HG02885 (cell line): Measurements from ENCODE around the gene CITED4.
A peak's percentile ranks its signal among the peaks of the same experiment; 100 is the strongest.

Experiments
- ATAC-seq: cut with Tn5 transposase; IDR thresholded peaks from one replicate; pipeline ENCODE4 v1.9.1; 2021; ENCODE audit warnings: mild to moderate bottlenecking; ENCODE audit not compliant: unreplicated experiment, poor library complexity

Gene CITED4

DNA sequence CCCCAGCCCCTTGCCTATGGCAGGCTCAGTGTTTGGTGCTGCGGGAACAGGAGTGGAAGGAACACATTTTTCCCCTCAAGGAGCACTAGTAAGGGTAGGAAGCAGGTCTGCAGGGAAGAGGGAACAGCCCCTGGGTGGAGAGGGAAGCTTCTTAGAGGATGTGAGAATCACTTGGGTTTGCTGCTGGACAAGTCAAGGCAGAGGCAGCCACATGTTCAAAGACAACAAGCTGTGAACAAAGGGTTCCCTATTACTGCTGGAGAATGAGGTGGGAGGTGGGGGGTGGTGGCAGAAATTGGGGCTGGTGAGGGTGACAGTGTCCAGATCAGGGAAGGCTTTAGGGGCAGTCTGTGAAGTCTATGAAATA is 24.8 kb upstream of the CITED4 start:
- ATAC-seq: no peak

DNA sequence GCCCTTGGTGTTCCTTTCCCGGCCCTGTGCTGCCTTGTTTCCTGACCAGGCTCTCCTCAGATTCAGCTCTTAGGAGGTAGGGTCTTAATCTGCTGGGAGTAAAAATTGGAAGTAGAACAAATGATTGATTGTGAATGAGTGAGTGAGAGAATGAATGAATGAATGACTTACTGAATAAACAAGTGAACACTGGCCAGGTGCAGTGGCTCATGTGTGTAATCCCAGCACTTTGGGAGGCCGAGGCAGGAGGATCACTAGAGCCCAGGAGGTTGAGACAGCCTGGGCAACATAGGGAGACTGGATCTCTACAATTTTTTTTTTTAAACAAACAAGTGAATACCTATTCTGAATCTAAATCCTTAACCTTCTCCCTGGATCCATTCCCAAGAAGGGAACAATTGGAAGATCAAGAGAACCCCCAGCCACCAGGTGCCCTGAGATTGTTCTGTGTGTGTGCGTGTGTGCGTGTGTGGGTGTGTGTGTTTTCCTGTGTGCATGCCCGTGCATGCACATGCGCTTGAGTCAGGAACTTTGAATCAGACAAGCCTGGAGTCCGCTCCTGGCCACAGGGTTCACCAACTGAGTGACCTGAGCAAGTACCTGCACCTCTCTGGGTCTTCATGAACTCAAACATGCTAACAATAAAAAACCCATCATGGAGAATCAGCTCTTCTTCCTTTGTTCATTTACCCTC is 24.3 kb upstream of the CITED4 start:
- ATAC-seq: no peak

DNA sequence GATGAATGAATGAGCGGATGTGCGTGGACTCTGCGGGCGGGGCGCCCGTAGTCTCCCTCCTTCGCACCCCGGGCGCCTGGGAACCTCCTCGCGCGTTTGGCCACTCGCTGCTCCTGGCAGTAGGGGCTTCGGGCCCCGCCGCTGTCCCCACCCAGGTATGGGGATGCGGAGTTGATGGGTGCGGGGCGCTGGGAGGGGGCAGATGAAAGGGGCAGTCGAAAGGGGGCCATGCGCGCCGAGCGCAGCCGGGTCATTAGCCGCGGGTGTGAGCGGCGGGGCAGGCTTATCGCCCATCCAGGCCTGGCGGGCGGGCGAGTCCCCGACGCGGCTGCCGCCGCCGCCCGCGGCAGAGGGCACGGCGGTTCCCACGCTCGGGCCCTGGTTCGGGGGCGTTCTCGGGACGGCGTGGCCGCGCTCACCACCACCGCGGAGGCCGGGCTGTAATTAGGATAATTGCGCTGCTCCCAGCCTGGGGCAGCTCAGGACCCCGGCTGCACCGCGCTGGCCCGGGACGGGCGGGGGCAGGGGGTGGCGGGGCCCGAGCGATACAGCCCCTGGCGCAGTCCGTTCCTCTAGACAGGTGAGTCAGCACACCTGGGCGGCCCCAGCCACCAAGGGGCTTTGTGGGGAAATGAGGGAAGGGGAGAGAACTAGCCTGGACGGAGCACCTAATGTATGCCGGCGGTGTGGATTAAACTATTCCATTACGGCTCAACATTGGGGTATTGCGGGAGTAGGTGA is 22.1 kb upstream of the CITED4 start:
- ATAC-seq: no peak

DNA sequence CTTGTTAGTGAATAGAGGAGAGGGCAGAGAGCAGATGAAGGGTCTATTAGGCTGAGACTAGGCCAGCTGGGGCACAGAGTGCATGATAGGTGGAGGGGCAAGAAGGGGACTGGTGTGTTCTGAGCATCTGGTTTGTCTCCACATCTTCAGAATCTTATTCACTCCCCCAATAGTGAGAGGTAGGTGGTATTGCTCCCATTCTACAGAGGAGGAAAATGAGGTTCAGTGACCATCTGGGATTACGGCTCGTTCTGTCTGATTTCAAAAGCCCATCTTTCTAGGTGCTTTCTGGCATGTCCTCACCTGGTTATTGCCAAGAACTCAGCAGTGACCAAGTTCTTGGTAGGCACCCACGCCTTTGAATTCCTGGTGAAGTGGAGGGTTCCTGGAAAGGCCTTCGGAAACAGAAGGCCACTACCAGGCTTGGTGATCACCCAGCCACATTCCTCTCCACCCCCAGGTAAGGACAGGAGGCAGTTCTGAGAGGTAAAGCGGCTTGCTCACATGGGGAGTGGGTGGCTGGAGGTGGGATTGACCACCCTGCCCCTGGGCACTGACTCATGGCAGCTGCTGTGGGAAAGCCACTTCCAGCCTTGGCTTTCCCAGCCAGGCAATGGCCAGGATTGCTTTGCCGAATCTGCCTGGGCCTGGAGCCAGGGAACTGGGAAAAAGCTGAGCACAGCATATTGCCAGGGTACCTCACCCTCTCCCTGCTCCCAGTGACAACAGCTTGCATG is 18.8 kb upstream of the CITED4 start:
- no peak for ATAC-seq

DNA sequence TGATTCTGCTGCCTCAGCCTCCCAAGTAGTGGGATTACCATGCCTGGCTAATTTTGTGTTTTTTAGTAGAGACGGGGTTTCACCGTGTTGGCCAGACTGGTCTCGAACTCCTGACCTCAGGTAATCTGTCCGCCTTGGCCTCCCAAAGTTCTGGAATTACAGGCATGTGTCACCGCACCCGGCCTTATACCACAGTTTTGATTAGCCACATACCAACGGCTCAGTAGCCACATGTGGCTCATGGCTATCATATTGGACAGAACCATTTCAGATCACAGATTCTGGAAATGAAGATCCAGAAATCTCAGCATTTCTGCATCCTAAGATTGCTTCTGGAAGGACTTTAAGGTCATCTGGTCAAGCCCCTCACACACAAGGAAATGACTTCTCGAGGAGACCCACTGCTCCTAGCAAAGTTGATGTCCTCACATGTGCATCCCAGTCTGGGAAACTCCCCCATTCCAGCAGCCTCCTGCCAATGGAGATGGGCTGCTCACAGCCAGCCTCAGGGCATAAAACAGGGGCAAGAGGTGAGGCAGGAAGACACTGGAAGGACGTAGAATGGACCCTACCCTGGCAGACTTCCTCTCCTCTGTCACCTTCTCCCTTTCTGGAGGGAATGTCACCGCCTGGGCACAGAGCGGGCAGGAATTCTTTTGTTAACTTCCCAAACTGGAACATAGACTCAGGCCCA is 17.5 kb upstream of the CITED4 start:
- no peak for ATAC-seq

DNA sequence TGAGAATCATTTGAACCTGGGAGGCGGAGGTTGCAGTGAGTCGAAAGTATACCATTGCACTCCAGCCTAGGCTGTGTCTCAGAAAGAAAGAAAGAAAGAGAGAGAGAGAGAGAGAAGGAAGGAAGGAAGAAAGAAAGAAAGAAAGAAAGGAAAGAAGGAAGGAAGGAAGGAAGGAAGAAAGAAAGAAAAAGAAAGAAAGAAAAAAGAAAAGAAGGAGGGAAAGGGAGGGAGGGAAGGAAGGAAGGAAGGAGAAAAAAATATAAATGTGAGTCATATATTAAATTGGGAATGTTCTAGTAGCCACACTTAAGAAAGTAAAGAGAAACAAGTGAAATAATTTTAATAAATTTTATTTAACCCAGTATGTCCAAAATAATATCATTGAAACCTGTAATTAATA is 16.7 kb upstream of the CITED4 start:
- ATAC-seq: no peak

DNA sequence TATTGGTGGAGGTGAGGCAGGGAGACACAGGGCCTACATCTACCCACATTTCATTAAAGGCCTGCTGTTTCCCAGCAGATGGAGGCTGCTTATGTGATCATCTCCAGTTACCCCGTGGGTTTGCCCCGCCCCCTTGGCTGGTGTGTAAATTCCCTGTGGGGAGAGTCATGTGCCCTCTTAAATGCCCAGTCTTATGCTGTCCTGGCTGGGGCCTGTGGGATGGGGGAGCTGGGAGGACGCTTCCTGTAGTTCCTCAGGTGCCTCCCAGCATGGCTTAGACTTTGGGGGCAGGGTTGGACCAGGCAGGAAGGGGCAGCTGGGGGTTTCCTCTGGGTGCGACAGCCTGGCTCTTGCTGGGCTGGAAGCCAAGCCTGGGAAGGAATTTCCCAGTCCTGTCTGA is 15.5 kb upstream of the CITED4 start:
- no peak for ATAC-seq

DNA sequence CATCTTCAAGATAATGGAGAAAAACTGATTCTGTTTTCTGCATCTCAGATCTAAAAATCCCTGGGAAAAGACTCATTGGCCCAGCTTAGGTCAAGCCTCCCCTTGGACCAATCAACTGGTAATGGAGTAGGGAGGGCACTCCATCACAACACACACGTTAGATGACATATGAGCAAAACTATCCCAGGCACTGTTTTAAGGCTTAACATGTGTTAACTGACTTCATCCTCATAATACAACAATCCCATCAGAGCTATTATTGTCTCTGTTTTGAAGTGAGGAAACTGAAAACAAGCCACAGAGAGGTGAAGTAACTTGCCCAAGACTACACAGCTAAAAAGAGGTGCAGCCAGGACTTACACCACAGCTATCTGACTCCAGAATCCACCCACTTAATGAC is 14.7 kb upstream of the CITED4 start:
- ATAC-seq: no peak

DNA sequence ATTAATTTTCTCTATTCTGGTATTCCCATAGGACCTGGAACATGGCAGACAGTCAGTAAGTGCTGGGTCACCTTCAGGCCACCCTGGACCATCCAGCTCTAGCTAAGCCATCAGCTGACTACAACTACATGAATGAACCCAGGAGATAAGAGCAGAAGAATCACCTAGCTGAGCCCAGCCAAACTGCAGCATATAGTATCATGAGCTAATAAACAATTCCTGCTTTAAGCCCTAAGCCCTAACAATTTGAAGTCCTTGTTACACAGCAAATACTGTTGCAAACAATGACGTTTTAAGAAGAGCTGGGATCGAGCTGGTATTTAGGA is 14.2 kb upstream of the CITED4 start:
- ATAC-seq: no peak

DNA sequence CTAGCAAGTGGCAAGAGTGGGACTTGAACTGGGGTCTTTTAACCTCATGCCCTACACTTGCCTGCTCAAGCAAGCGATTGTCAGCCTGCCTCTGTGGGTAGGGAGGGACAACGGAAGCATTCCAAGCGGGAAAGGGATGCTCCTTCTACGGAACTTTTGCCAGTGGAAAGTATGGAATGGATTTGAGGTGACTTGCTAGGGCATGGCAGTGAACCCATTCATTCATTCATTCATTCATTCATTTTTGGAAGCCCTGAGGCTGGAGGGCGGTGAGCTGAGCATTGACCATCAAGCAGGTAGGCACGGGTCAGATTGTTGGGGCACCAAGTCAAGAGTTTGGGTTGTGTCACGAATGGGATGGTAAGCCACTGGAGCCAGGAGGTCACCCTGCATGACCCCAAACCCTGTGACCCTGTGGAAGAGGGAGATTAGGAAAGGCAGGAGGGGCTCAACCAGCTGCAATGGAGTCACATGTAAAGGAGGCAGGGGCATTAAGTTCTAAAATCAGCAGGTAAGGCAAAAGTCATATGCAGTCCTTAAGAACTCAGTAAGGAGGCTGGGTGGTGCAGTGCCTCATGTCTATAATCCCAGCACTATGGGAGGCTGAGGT is 11.8 kb upstream of the CITED4 start:
- no peak for ATAC-seq

DNA sequence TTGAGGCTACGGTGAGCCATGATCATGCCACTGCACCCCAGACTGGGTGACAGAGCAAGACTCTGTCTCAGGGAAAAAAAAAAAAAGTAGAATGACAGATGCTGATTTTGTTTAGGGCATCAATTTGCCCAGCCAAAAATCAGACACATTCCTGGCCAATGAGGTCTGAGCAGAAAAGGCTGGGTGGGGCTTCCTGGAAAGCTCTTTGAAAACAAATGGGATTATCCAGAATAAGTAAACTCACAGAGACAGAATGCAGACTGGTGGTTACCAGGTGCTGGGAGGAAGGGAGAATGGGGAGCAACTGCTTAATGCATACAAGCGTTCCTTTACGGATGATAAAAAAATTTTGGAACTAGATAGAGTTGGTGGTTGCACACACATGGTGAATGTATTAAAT is 10.1 kb upstream of the CITED4 start:
- ATAC-seq: no peak

DNA sequence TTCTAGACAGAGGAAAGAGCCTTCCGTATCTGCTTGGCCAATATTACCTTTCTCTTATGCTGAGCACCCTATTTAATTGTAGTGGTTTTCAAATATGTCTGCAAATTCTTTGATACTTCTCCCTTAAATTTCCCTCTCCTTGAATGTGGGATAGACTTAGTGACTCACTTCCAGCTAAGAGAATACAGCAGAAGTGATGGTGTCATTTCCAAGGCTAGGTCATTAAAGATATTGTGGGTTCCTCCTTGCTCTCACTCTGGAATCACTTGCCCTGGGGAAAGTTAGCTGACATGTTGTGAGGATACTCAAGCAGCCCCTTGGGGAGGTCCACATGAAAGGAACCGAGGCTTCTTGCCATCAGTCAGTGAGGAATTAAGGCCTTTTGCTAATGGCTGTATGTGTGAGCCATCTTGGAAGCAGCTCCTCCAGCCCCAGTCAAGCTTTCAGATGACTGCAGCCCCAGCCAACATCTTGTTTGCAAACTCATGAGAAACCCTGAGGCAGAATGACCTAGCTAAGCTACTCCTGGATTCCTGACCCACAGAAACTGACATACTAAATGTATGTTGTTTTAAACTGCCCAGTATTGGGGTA is 8.1 kb upstream of the CITED4 start:
- no peak for ATAC-seq

DNA sequence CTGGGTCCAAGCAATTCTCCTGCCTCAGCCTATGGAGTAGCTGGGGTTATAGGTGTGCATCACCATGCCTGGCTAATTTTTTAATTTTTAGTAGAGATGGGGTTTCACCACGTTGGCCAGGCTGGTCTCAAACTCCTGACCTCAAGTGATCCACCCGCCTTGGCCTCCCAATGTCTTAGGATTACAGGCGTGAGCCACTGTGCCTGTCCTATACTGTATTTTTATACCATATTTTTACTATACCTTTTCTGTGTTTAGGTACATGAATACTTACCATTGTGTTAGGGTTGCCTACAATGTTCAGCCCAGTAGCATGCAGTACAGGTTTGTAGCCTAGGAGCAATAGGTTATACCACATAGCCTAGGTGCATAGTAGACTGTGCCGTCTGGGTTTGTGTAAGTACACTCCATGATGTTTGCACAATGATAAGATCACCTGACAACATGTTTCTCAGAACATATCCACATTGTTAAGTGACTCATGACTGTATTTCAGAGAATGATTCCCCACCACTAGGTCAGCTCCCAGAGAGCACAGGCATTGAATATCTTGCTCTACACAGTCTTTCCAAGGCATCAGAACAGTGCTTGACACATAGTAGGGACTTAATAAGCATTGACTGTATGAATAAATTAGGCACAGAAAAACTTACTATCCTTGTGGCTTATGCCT is 6.0 kb upstream of the CITED4 start:
- no peak for ATAC-seq

DNA sequence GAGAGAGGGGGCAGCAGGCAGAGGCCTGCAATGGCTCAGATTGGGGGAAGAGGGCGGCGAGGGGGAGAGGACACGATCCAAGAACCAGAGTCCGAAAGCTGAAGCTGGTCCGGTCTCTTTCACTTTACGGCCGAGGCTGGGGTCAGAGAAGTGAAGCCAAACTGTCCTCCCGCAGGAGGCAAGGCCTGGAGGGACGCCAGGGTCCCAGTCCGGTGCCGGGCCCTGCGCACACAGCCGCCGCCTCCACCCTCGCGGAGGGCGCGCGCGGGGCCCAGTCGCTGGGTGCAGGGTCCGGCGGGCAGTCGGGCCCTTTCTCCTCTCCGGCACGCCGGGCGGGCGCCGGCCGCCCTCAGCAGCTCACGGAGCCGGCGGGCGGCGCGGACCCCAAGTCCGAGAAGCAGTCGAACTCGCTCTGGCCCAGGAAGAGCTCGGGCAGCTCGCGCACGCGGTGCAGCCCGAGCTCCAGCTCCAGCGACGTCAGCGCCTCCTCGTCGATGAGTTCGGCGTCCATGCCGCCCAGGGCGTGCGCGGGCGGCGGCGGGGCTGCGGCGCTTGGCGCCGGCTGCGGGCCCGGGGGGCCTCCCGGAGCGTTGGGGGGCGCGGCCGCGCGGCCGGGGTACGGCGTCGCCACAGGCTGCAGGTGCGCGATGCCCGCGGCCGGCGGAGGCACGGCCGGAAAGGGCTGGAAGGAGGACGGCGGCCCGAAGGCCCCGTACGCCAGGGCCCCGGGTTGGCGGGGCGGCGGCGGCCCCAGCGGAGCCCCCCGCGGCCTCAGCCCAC is 749 bp downstream of the CITED4 start:
- peak; percentile 5 for ATAC-seq

DNA sequence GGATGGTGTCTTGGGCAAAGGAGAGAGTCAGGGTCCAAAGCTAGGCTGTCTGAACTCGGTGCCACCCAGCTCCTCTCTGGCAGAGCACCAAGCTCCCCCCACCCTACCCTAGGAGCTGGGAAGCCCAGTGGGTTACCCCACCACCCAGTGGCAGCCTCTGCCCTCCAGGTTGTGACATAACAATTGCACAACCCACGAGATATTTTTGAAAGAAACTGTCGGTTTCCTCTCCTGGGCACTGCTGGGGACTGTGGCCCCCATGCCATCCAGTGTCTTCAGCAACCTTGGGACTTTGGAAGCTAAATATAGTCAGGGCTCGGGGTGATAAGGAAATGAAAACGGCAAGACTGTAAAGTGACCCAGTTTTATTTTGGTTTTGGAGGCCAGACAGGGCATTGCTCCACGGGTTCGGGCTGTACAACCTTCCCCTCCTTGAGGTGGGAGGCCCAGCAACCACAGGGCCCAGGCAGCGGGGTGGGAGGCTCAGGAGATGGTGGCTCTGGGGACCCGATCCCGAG is 1.4 kb downstream of the CITED4 start:
- no peak for ATAC-seq

DNA sequence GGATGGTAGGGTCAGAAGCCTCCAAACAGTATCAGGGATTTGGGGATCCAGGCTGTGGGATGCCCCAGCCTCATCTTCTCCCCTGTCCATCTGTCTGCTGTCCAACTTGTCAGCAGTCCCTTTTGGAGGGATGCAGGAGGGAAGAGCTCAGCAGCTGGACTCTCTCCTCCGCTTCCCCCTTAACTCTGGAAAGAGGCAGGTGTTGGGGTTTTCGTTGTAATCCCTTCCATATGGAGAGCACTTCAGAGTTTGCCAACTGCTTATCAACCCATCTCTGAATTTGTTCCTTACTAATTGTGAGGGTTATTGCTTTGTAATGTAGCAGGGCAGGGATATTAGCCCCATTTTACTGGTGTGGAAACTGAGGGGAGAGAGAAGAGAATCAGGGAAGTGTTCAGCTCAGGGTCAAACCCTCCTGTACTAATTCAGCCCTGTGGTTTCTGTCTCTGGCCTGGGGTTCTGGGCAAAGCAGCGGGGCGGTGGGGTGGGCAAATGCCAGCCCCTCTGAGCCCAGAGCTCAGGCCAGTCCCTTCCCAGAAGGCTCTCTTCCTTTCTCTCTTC is 3.2 kb downstream of the CITED4 start:
- no peak for ATAC-seq

DNA sequence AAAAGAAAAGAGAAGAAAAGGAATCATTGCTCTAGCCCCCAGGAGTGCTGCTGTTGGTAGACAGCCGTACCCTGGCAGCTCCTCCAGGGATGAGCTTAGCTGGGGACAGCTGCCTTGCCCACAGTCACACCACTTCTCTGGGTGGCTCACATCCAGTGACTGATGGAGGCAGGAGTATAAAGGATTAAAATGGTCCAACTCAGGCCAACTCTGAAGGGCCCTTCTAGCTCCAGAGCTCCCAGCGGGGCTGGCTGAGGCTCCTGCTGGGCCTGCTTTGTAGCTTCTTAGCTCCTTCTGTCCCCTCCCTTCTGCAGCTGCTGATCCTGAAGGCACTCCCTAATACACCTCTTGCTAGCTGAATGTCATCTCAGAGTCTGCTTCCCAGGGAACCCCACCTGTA is 4.4 kb downstream of the CITED4 start:
- ATAC-seq: no peak

DNA sequence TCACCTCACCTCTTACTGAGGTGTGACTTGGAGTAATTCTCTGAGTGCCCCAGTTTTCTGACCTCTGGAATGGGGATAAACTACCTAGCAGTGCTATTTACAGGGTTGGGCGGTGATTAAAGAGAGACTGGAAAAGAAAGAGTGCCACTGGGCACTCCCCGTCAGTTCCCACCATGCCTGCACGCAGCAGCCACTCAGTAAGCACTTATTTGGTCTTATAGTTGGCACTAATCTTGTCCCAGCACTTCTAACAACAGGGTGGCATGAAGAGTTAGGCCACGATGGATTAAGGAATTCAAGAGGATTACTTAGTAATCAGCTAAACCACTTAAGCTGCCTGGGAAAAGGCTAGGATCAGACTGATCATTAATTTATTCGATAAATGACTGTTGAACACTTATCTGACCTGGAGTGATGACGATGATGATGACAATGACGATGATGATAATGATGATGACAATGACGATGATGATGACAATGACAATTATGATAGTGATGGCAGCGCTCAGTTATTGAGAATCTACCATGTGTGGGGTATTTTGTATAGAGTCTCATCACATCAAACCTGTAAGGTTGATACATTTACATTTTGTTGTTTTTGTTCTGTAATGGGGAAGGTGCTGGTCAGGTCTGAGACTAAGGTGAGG is 5.4 kb downstream of the CITED4 start:
- no peak for ATAC-seq
